BJ (cell line): Measurements from ENCODE around the gene DACH1. TPM values are rescaled to one million over a fixed set of nuclear protein-coding genes. Genes with fewer than 3 reads are reported as not detected.

ENCODE experiments used
- CTCF ChIA-PET: fragments of 350-600 bp; formaldehyde crosslinking; extraction: SDS; loops from one replicate; lab custom pipeline; 2021; ENCODE audit warnings: antibody characterized with exemption, inconsistent platforms; lab: Yijun Ruan, JAX
- POLR2A ChIA-PET: fragments of 300-600 bp; sonication (Branson Sonifier 250); formaldehyde crosslinking; extraction: SDS; loops from one replicate; lab custom pipeline; 2021; ENCODE audit warnings: antibody characterized with exemption; lab: Charles Lee
- DNase-seq: peaks from one replicate; pipeline ENCODE4 v3.0.0-alpha.2; 2011; ENCODE audit warnings: low read depth
- H3K27me3 ChIP-seq: 2 replicates; pipeline ENCODE4 v1.6.0; 2011; ENCODE audit warnings: low read length; ENCODE audit not compliant: control insufficient read depth, insufficient read depth
- H3K36me3 ChIP-seq: 2 replicates; pipeline ENCODE4 v1.5.1; 2011; ENCODE audit warnings: low read length; ENCODE audit not compliant: control insufficient read depth, insufficient read depth
- H3K4me3 ChIP-seq: 2 replicates; pipeline ENCODE4 v1.5.1; 2011; ENCODE audit warnings: low read depth, mild to moderate bottlenecking, control low read depth, low read length
- polyA plus RNA-seq: library from polyadenylated mRNA; depleted of rRNA; stranded (reverse); fragments of >200 nt; gene quantifications from 2 replicates; pipeline ENCODE4 v1.2.3, GENCODE V29; 2011
- TF ChIP-seq, protein P1 (sequence below): IDR thresholded peaks from 2 replicates; pipeline ENCODE4 v1.5.1; 2011; ENCODE audit warnings: low read depth, mild to moderate bottlenecking, control low read depth, inconsistent platforms, low read length, moderate library complexity; ENCODE audit not compliant: insufficient read depth

The DACH1 gene
- polyA plus RNA-seq, 1 experiment: 0.01 TPM

DNA sequence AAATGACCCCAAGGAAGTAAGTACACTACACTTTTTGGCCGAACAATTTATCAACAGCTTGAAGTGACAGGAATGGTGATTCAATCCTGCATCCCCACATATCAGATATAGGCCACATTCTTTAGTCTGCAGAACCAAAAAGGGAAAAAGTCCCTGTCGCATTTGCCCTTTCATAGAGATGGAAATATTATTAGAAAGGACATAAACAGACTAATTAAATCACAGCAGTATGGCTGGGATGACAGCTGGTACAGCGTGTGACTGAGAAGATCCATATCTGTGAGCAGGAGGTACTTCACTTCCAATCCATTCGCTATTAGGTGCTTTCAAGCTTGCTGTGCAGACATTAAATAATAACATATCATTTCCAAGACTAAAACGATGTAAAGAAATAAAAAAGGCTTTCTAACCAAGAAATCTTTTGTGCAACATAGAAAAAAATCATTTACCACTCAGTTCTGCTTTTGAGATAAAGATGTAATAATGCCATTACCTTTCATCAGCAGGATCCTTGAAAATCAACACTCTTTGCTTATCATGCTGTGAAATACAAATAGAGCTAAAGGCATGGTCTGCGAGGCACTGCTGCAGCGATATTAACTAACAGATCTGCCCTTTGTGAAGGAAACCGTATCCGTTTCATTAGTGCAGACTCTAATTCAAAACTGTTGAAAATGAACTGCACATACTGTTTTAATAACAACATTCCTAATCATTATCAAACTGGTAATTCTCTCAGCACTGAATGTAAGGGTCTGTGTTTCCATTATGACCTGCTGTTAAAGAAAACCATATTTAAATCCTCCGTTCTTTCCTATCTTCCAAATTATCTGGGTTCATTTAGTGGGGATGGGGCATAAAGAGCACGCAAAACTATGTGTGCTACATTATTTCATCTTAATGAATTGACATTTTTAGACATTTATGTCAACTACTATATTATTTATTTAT lies 245.6 kb downstream of the DACH1 start:
- no peak for DNase-seq
- TF ChIP-seq, protein P1, sequence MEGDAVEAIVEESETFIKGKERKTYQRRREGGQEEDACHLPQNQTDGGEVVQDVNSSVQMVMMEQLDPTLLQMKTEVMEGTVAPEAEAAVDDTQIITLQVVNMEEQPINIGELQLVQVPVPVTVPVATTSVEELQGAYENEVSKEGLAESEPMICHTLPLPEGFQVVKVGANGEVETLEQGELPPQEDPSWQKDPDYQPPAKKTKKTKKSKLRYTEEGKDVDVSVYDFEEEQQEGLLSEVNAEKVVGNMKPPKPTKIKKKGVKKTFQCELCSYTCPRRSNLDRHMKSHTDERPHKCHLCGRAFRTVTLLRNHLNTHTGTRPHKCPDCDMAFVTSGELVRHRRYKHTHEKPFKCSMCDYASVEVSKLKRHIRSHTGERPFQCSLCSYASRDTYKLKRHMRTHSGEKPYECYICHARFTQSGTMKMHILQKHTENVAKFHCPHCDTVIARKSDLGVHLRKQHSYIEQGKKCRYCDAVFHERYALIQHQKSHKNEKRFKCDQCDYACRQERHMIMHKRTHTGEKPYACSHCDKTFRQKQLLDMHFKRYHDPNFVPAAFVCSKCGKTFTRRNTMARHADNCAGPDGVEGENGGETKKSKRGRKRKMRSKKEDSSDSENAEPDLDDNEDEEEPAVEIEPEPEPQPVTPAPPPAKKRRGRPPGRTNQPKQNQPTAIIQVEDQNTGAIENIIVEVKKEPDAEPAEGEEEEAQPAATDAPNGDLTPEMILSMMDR: no peak
- no peaks in the 10 kb centered on the region for H3K27me3 ChIP-seq
- ChIA-PET POLR2A (no interaction called here), CTCF (no interaction called here)
- no peak overlapping the region for H3K4me3 ChIP-seq
- no peaks in the 10 kb centered on the region for H3K36me3 ChIP-seq

DNA sequence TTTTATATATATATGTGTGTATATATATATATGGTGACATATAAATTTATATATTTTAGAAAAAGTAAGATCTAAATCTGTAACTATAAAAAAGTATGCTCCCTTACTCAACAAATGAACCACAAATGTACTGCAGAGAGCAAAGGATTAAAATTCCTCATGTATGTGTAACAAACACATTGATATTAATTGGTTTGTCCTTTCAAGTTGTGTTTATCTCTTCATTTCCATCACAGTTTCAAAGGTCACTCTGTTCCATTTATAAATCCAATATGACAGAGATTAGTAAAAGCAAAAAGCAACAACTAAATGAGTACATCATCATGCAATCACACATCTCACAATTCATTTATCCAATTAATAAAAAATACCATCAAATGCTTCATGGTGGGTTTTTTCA lies 247.9 kb downstream of the DACH1 start:
- H3K36me3 ChIP-seq: no peaks in the 10 kb centered on the region
- ChIA-PET POLR2A (interaction anchor here (0.5 kb wide), 1 partner anchor 13 kb away, joined by 3 read pairs; no protein-coding TSS in a partner anchor), CTCF (no interaction called here)
- no peak for DNase-seq
- no peaks in the 10 kb centered on the region for H3K27me3 ChIP-seq
- TF ChIP-seq, protein P1: no peak
- H3K4me3 ChIP-seq: no peak overlapping the region

DNA sequence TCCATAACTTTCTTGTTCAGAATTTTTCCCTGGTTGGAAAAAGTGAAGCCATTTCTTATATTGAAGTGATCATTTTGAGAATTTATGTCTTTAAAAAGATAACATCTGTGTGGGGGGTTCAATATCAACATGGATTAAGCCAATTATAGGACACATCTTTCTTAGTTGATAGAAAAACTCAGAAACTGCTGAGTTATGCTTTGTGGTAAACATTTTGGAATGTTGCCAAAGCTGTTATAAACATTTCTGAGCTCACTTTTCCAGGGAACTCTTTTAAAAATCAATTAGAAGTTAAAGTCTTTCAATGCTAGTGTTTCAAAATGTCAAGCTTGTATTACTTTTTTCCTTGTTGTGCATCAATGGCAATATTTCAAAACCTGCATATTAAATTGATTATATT lies 248.8 kb downstream of the DACH1 start:
- ChIA-PET POLR2A (no interaction called here), CTCF (no interaction called here)
- no peaks in the 10 kb centered on the region for H3K27me3 ChIP-seq
- DNase-seq: no peak
- H3K36me3 ChIP-seq: no peaks in the 10 kb centered on the region
- TF ChIP-seq, protein P1: no peak
- H3K4me3 ChIP-seq: no peak overlapping the region

DNA sequence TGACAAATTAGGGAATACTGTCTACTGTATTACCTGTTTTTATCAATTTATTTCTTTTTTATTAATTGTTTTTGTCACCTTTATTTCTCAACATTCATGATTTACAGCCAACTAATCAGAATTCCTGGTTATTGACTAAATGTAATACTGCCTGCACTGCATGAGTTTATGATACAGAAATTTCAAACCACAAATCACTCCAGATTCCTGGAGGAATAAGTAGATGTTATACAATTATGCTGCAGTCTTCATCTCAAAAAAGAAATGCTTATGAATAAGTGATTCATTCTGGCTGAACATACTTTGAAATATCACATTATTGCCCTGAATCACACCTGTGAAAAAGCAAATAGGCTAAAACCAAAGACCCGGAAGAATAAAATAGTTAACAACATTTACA lies 249.7 kb downstream of the DACH1 start:
- Histone ChIP-seq H3K4me3 (no peak overlapping the region), H3K36me3 (no peaks in the 10 kb centered on the region), H3K27me3 (no peaks in the 10 kb centered on the region)
- TF ChIP-seq, protein P1: no peak
- DNase-seq: no peak
- CTCF ChIA-PET: no interaction called here
- POLR2A ChIA-PET: no interaction called here

DNA sequence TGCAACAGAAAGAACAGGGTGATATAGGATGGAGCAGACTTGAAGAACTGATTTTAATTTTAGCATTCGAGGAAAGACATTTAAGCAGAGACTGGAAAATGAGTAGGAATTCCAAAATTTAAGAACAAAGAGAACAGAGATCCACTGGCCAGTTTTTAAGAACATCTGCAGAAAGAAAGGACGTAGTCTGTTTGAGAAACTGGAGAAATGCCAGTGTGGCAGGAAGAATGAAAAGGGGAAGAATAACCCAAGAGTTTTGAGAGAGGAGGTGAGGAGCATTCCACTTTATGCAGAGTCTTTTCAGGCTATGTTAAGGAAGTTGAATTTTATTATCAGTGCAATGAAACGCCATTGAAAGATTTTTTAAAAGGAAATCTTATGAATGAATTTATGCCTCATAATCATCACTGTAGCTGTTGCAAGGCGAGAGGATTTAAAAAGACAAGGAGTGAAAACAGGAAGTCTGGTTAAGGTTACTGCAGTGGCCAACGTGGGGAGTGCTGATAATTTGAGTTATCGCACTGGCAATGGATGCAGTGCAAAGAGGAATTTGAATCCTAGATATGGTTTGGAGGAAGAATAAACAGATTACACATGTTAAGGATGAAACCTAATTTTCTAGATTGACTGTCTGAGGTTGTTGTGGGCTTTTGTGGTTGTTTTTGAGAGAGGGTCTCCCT lies 253.8 kb downstream of the DACH1 start:
- no peak for DNase-seq
- ChIA-PET CTCF (no interaction called here), POLR2A (no interaction called here)
- Histone ChIP-seq H3K4me3 (no peak overlapping the region), H3K36me3 (no peaks in the 10 kb centered on the region), H3K27me3 (no peaks in the 10 kb centered on the region)
- TF ChIP-seq, protein P1: no peak
